HuH-7.5 (cell line): ENCODE measurements around the gene GABRR2.
"Not testable (repeated sequence)": the region's sequence is repeated elsewhere in the genome, so short reads cannot be mapped to it uniquely, and the experiment has no call there.

Experiments
- DNase-seq: peaks from one replicate; pipeline ENCODE4 v3.0.0; 2011; ENCODE audit warnings: low spot score

Gene GABRR2

DNA sequence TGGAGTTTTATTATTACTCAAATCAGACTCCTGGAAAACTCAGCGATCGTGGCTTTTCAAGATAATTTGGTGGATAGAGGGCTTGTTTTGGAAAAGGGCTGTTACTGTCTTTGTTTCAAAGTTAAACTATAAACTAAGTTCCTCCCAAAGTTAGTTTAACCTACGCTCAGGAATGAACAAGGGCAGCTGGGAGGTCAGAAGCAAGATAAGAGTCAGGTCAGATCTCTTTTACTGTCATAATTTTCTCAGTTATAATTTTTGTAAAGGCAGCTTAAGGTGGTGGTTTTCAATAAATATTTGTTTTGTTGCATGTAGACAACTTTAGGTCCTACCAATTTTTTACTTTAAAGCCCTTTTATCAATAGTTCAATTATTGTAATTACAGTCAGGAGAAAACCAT, 9.2 kb upstream of the GABRR2 start:
- no peak for DNase-seq

GRCh38 chr6:89323511-89323971, 8.4 kb upstream of the GABRR2 start:
- no peak for DNase-seq

GRCh38 chr6:89321131-89321970, 6.3 kb upstream of the GABRR2 start:
- DNase-seq: no peak

- DNase-seq: no peak
Observed at GRCh38 chr6:89320012-89320559, 5.0 kb upstream of the GABRR2 start.

- no peak for DNase-seq
Observed at GRCh38 chr6:89317067-89317466, 2.0 kb upstream of the GABRR2 start.

GRCh38 chr6:89314692-89315091, 407 bp downstream of the GABRR2 start:
- no peak for DNase-seq

- DNase-seq: no peak
Observed at GRCh38 chr6:89313006-89313405, 2.1 kb downstream of the GABRR2 start.

DNA sequence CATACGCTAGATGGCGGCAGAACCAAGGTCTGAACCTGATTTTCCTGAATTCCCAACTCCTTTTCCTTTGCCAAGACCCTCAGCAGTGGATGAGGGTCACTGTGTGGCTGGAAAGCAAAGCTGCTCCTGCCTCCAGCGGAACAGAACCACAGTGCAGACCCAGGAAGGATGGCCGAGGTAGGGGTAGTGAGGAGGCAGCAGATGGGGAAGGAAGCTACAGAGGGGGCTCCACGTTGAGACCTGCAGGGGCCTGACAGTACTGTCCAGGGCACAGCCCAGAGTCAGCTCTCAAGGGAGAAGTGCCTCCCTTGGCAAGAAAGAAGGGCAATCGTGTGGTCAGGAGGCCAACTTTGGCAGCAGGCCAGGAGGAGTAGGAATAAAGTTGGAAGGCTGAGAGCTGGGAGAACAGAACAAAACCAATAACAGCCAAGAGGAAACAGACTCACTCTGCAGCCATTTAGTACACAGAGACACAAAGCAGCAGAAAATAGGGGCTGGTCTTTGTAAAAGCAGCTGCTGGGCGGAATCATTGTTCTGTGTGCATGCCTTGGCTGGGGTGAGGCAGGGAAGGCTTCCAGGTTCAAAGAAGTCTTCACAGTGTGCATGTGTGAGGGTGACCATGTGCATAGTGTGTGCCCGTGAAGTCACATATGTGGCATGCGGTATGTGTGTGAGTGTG, 3.1 kb downstream of the GABRR2 start:
- DNase-seq: no peak

GRCh38 chr6:89311530-89311852, 3.6 kb downstream of the GABRR2 start:
- no peak for DNase-seq

DNA sequence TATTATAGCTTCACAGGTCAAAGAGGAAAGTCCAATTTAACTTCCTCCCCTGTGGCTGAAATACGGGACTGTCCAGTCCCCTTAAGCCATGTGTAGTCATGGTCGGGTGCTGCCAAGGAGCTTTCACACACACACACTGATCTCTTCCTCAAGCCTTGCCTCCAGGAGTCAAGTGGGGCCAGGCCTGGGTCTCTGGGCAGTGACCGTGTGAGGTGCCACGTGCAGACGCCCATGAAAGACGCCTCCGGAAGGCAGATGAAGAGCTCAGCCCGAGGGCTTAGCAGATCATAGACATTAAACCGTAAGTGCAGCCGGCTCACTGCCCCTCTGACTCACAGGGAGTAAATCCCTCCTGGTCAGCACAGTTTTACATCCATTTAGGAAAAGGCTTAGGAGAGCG, 4.2 kb downstream of the GABRR2 start:
- no peak for DNase-seq

DNA sequence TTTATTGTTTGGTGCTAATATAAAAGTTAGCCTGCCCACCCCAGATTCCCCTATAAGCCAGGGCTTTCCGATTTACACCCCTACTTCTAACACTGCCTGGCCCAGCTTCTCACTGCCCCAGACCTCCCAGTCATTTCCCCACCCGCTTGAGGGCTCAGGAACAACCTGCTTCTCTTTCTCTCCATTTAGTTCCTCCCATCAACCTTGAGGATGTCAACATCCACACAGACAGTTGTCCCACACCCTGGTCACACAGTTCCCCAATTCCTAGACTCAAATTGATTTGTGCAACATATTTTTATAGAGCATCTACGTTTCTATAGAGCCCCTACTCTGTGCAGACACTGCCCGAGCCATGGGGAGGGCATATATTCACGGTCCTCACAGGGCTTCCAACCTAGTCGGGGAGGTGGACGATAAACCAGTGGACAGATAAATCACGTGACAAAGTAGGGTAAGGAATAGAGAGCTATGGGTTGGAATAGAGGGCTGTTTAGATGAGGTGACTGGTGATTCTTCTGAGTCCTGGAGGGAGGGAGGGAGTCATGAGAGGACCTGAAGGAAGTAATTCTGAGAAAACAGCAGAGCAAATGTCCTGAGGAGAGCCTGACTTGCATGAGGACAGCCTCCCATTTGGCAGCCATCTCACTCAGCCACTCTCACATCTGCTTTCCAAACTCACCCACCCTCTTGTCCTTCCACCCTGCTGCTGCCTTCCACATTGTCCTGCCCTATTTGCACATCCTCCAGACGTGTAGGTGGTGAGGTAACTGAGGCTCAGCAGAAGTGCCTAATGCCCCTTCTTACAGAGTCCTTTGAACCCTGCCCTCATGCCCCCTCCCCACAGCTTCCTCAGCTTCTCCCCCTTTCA, 6.3 kb downstream of the GABRR2 start:
- no peak for DNase-seq

- not testable (repeated sequence) for DNase-seq
Observed at GRCh38 chr6:89304517-89304916, 10.6 kb downstream of the GABRR2 start.

- DNase-seq: no peak
Observed at GRCh38 chr6:89302936-89303335, 12.2 kb downstream of the GABRR2 start.

DNA sequence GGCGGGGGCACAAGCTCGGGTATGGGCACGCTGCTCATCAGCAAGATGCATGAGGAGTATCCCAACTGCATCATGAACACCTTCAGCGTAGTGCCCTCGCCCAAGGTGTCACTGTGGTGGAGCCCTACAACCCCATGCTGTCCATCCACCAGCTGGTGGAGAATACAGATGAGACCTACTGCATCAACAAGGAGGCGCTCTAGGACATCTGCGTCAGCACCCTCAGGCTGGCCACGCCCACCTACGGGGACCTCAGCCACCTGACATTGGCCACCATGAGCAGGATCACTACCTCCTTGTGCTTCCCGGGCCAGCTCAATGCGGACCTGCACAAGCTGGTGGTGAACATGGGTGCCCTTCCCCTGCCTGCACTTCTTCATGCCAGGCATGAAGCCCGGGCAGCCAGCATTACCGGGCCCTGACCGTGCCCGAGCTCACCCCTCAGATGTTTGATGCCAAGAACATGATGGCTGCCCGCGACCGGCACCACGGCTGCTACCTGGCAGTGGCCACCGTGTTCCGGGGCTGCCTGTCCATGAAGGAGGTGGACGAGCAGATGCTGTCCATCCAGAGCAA, 12.8 kb downstream of the GABRR2 start:
- no peak for DNase-seq

DNA sequence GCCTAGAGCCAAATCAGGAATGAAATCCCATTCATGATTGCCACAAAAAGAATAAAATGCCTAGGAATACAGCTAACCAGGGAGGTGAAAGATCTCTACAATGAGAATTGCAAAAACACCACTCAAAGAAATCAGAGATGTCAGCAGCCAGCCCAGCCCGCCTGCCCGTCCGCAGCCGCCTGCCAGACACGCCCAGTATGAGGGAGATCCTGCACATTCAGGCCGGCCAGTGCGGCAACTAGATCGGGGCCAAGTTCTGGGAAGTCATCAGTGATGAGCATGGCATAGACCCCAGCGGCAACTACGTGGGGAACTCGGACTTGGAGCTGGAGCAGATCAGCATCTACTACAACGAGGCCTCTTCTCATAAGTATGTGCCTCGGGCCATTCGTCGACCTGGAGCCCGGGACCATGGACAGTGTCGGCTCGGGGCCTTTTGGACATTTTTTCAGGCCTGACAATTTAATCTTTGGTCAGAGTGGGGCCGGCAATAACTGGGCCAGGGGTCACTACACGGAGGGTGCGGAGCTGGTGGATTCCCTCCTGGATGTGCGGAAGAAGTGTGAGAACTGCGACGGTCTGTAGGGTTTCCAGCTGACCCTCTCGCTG, 13.4 kb downstream of the GABRR2 start:
- DNase-seq: no peak

GRCh38 chr6:89299466-89299850, 15.6 kb downstream of the GABRR2 start:
- no peak for DNase-seq

DNA sequence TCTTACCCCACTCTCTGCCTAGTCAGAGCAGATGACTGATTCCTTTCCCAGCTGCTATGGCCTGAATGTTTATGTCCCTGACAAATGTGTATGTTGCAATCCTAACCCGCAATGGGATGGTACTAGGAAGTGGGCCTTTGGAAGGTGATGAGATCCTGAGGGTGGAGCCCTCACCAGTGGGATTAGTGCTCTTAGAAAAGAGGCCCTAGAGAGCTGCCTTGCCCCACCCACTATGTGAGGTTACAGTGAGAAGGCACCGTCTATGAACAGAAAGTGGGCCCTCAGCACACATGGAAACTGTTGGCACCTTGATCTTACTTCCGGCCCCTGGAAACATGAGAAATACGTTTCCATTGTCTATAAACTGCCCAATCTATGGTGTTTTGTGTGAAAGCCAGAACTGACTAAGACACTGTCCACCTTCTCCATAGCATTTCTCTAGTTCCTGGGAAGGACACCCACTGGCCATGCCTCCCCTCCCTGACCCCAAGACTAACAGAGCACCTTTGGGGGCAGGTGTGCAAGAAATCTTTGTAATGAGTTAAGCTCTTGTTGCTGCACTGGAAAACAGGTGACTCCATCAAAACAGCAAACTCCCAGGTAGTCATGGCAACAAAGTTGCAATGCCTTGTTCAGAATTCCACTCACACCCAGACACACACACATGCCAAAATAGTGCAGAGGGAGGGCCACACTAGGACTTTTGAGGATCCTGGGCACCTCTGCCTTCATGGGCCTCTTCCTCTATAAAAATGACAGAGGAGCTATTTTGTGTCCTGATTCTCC, 16.2 kb downstream of the GABRR2 start:
- no peak for DNase-seq

DNA sequence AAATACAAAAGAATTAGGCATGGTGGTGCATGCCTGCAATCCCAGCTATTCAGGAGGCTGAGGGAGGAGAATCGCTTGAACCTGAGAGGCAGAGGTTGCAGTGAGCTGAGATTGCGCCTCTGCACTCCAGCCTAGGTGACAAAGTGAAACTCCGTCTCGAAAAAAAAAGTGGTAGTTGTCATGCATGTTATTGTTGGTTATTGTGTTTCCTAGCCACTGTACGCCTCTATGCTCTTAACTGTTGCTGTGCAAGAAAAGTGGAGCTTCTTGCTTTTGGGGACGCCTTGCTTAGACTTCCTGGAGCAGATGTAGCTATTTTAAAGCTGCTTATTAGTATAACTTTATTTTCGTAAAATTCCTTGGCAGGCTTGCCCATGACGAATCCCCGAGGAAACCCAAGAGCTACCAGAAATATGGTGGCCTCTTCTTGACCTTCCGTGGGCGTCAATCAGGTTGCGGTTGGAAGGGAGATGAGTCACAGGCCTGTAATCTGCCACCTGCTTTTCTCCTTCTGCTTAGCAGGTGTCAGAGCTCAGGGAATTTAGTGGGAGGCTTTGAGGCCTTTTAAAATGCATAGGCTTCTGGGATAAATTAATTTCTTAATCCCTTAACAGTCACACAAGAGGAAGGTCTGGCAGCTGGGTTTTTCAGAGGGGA, 17.3 kb downstream of the GABRR2 start:
- DNase-seq: no peak

GRCh38 chr6:89295981-89296380, 19.1 kb downstream of the GABRR2 start:
- no peak for DNase-seq

GRCh38 chr6:89295116-89295515, 20.0 kb downstream of the GABRR2 start:
- DNase-seq: not testable (repeated sequence)
